ENCODE results near the gene EDAR. TPM values are rescaled to one million over a fixed set of nuclear protein-coding genes. Genes with fewer than 3 reads are reported as not detected.

The EDAR gene
- total RNA-seq, 1 donor from 2014 or later: not detected

- H3K27me3 Mint-ChIP-seq: peaks cover 4% of the 10 kb centered on the region
- CTCF ChIA-PET: no interaction called here
- DNase-seq: no peak
- H3K4me3 Mint-ChIP-seq: no peak overlapping the region
- POLR2A ChIA-PET: no interaction called here
- no peaks in the 10 kb centered on the region for H3K9me3 Mint-ChIP-seq
- no peak for ATAC-seq (ENCODE audit: low read depth)
- intact Hi-C loops (cut with micrococcal nuclease): no loop called here
- H3K27ac Mint-ChIP-seq: no peak overlapping the region
- no peaks in the 10 kb centered on the region for H3K4me1 Mint-ChIP-seq
- no peaks in the 10 kb centered on the region for H3K36me3 Mint-ChIP-seq (ENCODE audit: low read depth)
- no peak for TF ChIP-seq CTCF (IDR thresholded peaks at IDR 0.05)
These were observed 16.7 kb upstream of the EDAR start for GRCh38 chr2:109005686-109006204.

- ChIA-PET POLR2A (no interaction called here), CTCF (no interaction called here)
- intact Hi-C loops (cut with micrococcal nuclease): no loop called here
- Mint-ChIP-seq H3K36me3 (ENCODE audit: low read depth) (no peaks in the 10 kb centered on the region), H3K4me1 (no peaks in the 10 kb centered on the region), H3K27ac (no peak overlapping the region), H3K9me3 (no peaks in the 10 kb centered on the region), H3K4me3 (no peak overlapping the region), H3K27me3 (peaks cover 4% of the 10 kb centered on the region)
- ATAC-seq (ENCODE audit: low read depth) (no peak), DNase-seq (no peak)
- no peak for TF ChIP-seq CTCF (IDR thresholded peaks at IDR 0.05)
These were observed 12.2 kb upstream of the EDAR start for GRCh38 chr2:109001201-109001600.

GRCh38 chr2:109000738-109001137 is 11.7 kb upstream of the EDAR start:
- DNase-seq (no peak), ATAC-seq (ENCODE audit: low read depth) (no peak)
- TF ChIP-seq CTCF (IDR thresholded peaks at IDR 0.05): no peak
- H3K27me3 Mint-ChIP-seq: peaks cover 4% of the 10 kb centered on the region
- H3K4me1 Mint-ChIP-seq: no peaks in the 10 kb centered on the region
- intact Hi-C loops (cut with micrococcal nuclease): no loop called here
- no peak overlapping the region for H3K27ac Mint-ChIP-seq
- no peak overlapping the region for H3K4me3 Mint-ChIP-seq
- no peaks in the 10 kb centered on the region for H3K9me3 Mint-ChIP-seq
- ChIA-PET POLR2A (no interaction called here), CTCF (no interaction called here)
- H3K36me3 Mint-ChIP-seq (ENCODE audit: low read depth): no peaks in the 10 kb centered on the region

- ATAC-seq (ENCODE audit: low read depth) (no peak), DNase-seq (no peak)
- ChIA-PET POLR2A (no interaction called here), CTCF (no interaction called here)
- Mint-ChIP-seq H3K4me3 (no peak overlapping the region), H3K27me3 (peaks cover 2% of the 10 kb centered on the region), H3K4me1 (no peaks in the 10 kb centered on the region), H3K9me3 (no peaks in the 10 kb centered on the region), H3K36me3 (ENCODE audit: low read depth) (no peaks in the 10 kb centered on the region), H3K27ac (no peak overlapping the region)
- intact Hi-C loops (cut with micrococcal nuclease): no loop called here
- no peak for TF ChIP-seq CTCF (IDR thresholded peaks at IDR 0.05)
These were observed 9.9 kb upstream of the EDAR start for GRCh38 chr2:108998911-108999310.

GRCh38 chr2:108994178-108994577 is 5.2 kb upstream of the EDAR start:
- DNase-seq: no peak
- no peak for ATAC-seq (ENCODE audit: low read depth)
- Mint-ChIP-seq H3K4me1 (no peaks in the 10 kb centered on the region), H3K4me3 (no peak overlapping the region), H3K27me3 (peaks cover 2% of the 10 kb centered on the region), H3K36me3 (ENCODE audit: low read depth) (no peaks in the 10 kb centered on the region), H3K9me3 (no peaks in the 10 kb centered on the region), H3K27ac (no peak overlapping the region)
- TF ChIP-seq CTCF (IDR thresholded peaks at IDR 0.05): no peak
- ChIA-PET CTCF (no interaction called here), POLR2A (no interaction called here)
- intact Hi-C loops (cut with micrococcal nuclease): no loop called here
